ENCODE results near the gene SPACA4.
A peak's percentile ranks its signal among the peaks of the same experiment; 100 is the strongest.

DNA sequence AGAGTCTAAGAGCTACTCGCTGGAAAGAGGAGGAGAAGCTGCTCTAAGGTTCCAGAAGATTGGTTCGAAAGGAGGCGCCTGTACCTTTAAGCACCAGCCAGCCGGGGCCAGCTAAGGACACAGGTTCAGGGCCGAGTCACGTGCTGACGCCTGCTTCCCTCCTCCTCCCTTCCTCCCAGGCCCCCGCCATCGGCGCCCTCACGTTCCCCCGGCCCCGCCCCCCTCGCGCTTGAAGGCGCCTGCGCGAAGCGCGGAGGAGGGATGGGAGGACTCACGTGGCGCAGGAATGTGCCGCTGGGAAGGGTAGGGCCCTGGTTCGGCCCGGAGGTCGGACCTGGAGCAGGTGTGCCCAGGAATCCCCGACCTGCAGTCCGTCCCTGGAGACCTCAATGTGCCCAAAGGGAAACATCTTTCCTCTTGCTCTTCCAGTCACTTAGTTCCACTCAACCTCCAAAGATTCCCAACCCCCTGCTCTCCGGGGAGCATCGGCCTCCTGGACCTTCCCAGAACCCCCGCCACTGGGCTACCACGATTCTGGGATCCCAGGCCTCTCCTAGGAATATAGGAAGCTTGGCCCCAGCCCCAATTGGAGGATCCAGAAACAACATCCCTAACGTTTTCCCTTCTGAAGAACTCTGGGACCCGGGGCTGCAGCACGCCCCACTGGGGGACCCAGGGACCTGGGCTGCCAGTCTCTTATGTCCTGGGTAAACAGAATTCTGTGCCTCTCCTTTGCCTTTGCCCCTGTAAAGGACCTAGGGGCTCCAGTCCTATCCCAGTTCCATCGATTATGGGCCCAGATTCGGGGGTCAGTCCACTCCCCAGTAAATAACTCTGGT, 28.1 kb downstream of the SPACA4 start:
- no peak for TF ChIP-seq EZH2 (IDR thresholded peaks at IDR 0.05; ENCODE audit: borderline replicate concordance, low read depth, low read length)
- TF ChIP-seq HDAC2 (IDR thresholded peaks at IDR 0.05) = no peak
- TF ChIP-seq, protein P1, sequence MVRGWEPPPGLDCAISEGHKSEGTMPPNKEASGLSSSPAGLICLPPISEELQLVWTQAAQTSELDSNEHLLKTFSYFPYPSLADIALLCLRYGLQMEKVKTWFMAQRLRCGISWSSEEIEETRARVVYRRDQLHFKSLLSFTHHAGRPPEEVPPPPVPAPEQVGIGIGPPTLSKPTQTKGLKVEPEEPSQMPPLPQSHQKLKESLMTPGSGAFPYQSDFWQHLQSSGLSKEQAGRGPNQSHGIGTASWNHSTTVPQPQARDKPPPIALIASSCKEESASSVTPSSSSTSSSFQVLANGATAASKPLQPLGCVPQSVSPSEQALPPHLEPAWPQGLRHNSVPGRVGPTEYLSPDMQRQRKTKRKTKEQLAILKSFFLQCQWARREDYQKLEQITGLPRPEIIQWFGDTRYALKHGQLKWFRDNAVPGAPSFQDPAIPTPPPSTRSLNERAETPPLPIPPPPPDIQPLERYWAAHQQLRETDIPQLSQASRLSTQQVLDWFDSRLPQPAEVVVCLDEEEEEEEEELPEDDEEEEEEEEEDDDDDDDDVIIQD (CRISPR knock-in tag; IDR thresholded peaks at IDR 0.05) = no peak
- TF ChIP-seq, protein P2, sequence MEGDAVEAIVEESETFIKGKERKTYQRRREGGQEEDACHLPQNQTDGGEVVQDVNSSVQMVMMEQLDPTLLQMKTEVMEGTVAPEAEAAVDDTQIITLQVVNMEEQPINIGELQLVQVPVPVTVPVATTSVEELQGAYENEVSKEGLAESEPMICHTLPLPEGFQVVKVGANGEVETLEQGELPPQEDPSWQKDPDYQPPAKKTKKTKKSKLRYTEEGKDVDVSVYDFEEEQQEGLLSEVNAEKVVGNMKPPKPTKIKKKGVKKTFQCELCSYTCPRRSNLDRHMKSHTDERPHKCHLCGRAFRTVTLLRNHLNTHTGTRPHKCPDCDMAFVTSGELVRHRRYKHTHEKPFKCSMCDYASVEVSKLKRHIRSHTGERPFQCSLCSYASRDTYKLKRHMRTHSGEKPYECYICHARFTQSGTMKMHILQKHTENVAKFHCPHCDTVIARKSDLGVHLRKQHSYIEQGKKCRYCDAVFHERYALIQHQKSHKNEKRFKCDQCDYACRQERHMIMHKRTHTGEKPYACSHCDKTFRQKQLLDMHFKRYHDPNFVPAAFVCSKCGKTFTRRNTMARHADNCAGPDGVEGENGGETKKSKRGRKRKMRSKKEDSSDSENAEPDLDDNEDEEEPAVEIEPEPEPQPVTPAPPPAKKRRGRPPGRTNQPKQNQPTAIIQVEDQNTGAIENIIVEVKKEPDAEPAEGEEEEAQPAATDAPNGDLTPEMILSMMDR (IDR thresholded peaks at IDR 0.05 in 2 of 3, conservative IDR thresholded peaks at IDR 0.05 in 1 of 3; ENCODE audit: insufficient read depth in 2 of 3, low read depth in 1 of 3, low read length in 3 of 3) = no peak
- TF ChIP-seq ILF3 (IDR thresholded peaks at IDR 0.05; ENCODE audit: borderline replicate concordance) = no peak
- TF ChIP-seq ZNF764 (CRISPR knock-in tag; IDR thresholded peaks at IDR 0.05; ENCODE audit: low read depth) = no peak
- TF ChIP-seq, protein P3, sequence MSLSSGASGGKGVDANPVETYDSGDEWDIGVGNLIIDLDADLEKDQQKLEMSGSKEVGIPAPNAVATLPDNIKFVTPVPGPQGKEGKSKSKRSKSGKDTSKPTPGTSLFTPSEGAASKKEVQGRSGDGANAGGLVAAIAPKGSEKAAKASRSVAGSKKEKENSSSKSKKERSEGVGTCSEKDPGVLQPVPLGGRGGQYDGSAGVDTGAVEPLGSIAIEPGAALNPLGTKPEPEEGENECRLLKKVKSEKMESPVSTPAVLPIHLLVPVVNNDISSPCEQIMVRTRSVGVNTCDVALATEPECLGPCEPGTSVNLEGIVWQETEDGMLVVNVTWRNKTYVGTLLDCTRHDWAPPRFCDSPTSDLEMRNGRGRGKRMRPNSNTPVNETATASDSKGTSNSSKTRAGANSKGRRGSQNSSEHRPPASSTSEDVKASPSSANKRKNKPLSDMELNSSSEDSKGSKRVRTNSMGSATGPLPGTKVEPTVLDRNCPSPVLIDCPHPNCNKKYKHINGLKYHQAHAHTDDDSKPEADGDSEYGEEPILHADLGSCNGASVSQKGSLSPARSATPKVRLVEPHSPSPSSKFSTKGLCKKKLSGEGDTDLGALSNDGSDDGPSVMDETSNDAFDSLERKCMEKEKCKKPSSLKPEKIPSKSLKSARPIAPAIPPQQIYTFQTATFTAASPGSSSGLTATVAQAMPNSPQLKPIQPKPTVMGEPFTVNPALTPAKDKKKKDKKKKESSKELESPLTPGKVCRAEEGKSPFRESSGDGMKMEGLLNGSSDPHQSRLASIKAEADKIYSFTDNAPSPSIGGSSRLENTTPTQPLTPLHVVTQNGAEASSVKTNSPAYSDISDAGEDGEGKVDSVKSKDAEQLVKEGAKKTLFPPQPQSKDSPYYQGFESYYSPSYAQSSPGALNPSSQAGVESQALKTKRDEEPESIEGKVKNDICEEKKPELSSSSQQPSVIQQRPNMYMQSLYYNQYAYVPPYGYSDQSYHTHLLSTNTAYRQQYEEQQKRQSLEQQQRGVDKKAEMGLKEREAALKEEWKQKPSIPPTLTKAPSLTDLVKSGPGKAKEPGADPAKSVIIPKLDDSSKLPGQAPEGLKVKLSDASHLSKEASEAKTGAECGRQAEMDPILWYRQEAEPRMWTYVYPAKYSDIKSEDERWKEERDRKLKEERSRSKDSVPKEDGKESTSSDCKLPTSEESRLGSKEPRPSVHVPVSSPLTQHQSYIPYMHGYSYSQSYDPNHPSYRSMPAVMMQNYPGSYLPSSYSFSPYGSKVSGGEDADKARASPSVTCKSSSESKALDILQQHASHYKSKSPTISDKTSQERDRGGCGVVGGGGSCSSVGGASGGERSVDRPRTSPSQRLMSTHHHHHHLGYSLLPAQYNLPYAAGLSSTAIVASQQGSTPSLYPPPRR (CRISPR knock-in tag; IDR thresholded peaks at IDR 0.05; ENCODE audit: borderline replicate concordance) = no peak
- TF ChIP-seq SMARCA4 (IDR thresholded peaks at IDR 0.05) = no peak
- no peak for TF ChIP-seq ZNF232 (CRISPR knock-in tag; IDR thresholded peaks at IDR 0.05)
- TF ChIP-seq, protein P4, sequence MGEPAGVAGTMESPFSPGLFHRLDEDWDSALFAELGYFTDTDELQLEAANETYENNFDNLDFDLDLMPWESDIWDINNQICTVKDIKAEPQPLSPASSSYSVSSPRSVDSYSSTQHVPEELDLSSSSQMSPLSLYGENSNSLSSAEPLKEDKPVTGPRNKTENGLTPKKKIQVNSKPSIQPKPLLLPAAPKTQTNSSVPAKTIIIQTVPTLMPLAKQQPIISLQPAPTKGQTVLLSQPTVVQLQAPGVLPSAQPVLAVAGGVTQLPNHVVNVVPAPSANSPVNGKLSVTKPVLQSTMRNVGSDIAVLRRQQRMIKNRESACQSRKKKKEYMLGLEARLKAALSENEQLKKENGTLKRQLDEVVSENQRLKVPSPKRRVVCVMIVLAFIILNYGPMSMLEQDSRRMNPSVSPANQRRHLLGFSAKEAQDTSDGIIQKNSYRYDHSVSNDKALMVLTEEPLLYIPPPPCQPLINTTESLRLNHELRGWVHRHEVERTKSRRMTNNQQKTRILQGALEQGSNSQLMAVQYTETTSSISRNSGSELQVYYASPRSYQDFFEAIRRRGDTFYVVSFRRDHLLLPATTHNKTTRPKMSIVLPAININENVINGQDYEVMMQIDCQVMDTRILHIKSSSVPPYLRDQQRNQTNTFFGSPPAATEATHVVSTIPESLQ (CRISPR knock-in tag; IDR thresholded peaks at IDR 0.05) = no peak
- TF ChIP-seq LEF1 (IDR thresholded peaks at IDR 0.05) = peak; percentile 95
- TF ChIP-seq, protein P5, sequence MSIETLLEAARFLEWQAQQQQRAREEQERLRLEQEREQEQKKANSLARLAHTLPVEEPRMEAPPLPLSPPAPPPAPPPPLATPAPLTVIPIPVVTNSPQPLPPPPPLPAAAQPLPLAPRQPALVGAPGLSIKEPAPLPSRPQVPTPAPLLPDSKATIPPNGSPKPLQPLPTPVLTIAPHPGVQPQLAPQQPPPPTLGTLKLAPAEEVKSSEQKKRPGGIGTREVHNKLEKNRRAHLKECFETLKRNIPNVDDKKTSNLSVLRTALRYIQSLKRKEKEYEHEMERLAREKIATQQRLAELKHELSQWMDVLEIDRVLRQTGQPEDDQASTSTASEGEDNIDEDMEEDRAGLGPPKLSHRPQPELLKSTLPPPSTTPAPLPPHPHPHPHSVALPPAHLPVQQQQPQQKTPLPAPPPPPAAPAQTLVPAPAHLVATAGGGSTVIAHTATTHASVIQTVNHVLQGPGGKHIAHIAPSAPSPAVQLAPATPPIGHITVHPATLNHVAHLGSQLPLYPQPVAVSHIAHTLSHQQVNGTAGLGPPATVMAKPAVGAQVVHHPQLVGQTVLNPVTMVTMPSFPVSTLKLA (conservative IDR thresholded peaks at IDR 0.05) = peak; percentile 93 to 96
- TF ChIP-seq, protein P6, sequence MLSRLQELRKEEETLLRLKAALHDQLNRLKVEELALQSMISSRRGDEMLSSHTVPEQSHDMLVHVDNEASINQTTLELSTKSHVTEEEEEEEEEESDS (CRISPR knock-in tag; IDR thresholded peaks at IDR 0.05) = no peak
- no peak; the same call in 1 of the 2 replicates for TF ChIP-seq ZNF586 (CRISPR knock-in tag; conservative IDR thresholded peaks at IDR 0.05)
